ENCODE measurements around the gene GAL3ST1. TPM values are rescaled to one million over a fixed set of nuclear protein-coding genes. Genes with fewer than 3 reads are reported as not detected.

The GAL3ST1 gene
- total and polyA plus RNA-seq, 2 experiments from 2014 or later = 11.4 to 17.1 TPM

DNA sequence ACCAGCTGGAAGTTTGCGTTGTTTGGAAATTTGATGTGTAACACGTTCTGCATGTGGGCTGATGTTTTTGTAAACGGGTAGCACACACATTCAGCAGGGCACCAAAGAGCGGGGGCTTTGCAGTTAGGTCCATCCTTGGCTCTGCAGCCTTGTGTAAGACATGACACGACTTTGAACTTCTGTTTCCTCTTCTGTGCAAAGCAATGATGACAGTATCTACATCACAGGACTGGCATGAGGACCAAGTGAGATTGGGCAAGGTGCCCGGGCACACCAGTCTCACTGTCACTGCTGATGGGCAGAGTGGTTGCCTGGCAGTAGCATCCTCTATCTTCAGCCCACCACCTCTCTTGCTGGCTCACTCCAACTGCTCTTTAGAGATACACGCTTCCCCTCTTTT lies 35.8 kb upstream of the GAL3ST1 start:
- Histone ChIP-seq H2AFZ (no peak overlapping the region), H3K27me3 (no peaks in the 10 kb centered on the region), H3K9me3 (ENCODE audit: low read depth) (no peaks in the 10 kb centered on the region), H3K9me2 (replicated peaks; ENCODE audit: insufficient read depth) (no peaks in the 10 kb centered on the region), H3K4me3 (no peak overlapping the region), H3K4me2 (no peak overlapping the region), H4K20me1 (ENCODE audit: insufficient read depth, poor library complexity, severe bottlenecking) (no peaks in the 10 kb centered on the region), H3K4me1 (ENCODE audit: insufficient read depth) (peaks cover 39% of the 10 kb centered on the region), H3K27ac (no peak overlapping the region), H3K79me2 (peaks cover 3% of the 10 kb centered on the region), H3K36me3 (replicated peaks; ENCODE audit: insufficient read depth, low read depth) (no peaks in the 10 kb centered on the region)
- WGBS (ENCODE audit: low lambda C conversion rate, missing lambda C conversion rate) = 86% methylated on average over 7 of the region's 7 CpGs
- TF ChIP-seq, protein P1, sequence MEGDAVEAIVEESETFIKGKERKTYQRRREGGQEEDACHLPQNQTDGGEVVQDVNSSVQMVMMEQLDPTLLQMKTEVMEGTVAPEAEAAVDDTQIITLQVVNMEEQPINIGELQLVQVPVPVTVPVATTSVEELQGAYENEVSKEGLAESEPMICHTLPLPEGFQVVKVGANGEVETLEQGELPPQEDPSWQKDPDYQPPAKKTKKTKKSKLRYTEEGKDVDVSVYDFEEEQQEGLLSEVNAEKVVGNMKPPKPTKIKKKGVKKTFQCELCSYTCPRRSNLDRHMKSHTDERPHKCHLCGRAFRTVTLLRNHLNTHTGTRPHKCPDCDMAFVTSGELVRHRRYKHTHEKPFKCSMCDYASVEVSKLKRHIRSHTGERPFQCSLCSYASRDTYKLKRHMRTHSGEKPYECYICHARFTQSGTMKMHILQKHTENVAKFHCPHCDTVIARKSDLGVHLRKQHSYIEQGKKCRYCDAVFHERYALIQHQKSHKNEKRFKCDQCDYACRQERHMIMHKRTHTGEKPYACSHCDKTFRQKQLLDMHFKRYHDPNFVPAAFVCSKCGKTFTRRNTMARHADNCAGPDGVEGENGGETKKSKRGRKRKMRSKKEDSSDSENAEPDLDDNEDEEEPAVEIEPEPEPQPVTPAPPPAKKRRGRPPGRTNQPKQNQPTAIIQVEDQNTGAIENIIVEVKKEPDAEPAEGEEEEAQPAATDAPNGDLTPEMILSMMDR (IDR thresholded peaks at IDR 0.05; ENCODE audit: poor library complexity) = no peak
- TF ChIP-seq EZH2 (IDR thresholded peaks at IDR 0.05; ENCODE audit: borderline replicate concordance) (no peak), EZH2phosphoT487 (IDR thresholded peaks at IDR 0.05; ENCODE audit: low read depth, severe bottlenecking, unreplicated experiment) (no peak)
- DNase-seq (ENCODE audit: low spot score) = no peak

DNA sequence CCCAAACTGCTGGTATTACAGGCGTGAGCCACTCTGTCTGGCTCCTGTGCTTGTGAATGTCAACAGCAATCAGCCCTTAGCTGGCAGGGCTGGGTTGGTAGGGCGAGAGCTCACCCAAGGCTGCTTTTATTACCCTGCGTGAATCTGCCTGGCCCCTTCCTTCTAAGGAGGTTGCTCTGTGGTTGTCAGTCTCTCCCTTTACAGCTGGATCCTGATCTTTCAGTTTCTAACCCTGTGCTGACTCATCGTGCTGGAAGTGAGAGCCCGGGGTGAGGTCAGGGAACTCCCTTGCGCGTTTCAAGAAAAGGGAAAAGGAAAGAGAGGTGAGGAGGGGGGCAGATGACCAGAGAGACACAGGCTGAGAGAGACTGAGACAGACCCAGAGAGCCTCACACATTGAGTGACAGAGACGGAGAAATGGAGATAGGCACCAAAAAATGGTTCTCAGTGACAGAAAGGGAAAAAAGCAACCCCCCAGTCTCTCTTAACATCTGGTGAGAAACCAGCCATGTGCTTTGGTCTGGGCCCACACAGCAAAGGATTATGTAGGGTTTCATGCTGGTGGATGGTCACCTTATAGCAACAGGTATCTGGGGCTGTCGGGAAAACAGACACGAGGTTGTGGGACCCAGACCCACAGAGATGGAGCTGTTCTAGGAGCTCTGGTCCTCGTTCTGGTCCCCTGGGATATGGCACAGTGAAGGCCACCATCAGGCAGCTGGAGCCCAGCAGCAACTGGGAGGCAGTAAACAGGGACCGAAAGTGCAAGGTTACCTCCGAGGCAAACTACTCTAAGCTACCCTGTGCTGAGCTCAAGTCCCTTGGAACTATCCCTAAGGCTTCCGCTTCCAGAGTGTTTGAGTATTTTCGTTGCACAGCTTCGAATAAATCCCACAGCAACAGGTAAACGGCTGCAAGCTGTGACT lies 35.1 kb upstream of the GAL3ST1 start:
- peak; percentile 85 for DNase-seq (ENCODE audit: low spot score)

DNA sequence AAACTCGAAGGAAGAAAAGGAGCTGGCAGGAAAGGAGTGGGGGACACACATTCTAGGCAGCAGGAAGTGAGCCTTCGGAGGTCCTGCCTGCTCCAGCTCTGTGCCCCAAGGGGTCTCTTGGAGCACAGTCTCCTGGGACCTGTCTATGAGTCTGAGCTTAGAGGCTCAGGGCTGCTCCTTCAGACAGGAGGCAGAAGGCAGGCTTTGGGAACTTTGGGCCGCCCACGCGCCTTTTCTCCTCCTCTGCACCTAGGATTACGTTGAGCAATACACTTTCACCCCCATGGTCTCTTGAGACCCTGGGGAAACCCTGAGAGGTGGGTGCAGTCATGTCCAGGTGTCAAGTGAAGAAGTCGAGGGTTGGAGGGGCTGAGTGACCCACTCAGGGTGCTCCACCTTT lies 33.5 kb upstream of the GAL3ST1 start:
- no peaks in the 10 kb centered on the region for H3K9me2 ChIP-seq (replicated peaks; ENCODE audit: insufficient read depth)
- TF ChIP-seq EZH2phosphoT487 (IDR thresholded peaks at IDR 0.05; ENCODE audit: low read depth, severe bottlenecking, unreplicated experiment) (no peak), EZH2 (IDR thresholded peaks at IDR 0.05; ENCODE audit: borderline replicate concordance) (no peak)
- TF ChIP-seq, protein P1 (IDR thresholded peaks at IDR 0.05; ENCODE audit: poor library complexity) = no peak
- no peaks in the 10 kb centered on the region for H3K9me3 ChIP-seq (ENCODE audit: low read depth)
- peaks cover 39% of the 10 kb centered on the region for H3K4me1 ChIP-seq (ENCODE audit: insufficient read depth)
- peaks cover 3% of the 10 kb centered on the region for H3K79me2 ChIP-seq
- H3K4me3 ChIP-seq = no peak overlapping the region
- 86% methylated on average over 7 of the region's 7 CpGs for WGBS (ENCODE audit: low lambda C conversion rate, missing lambda C conversion rate)
- no peaks in the 10 kb centered on the region for H4K20me1 ChIP-seq (ENCODE audit: insufficient read depth, poor library complexity, severe bottlenecking)
- H3K27me3 ChIP-seq = no peaks in the 10 kb centered on the region
- H3K4me2 ChIP-seq = peak overlapping the region; percentile 97
- H3K36me3 ChIP-seq (replicated peaks; ENCODE audit: insufficient read depth, low read depth) = no peaks in the 10 kb centered on the region
- H2AFZ ChIP-seq = no peak overlapping the region
- H3K27ac ChIP-seq = peak overlapping the region; percentile 97
- DNase-seq (ENCODE audit: low spot score) = no peak

More for the DNA sequence above, 35.1 kb upstream of the GAL3ST1 start:
- H3K4me1 ChIP-seq (ENCODE audit: insufficient read depth) = peaks cover 39% of the 10 kb centered on the region
- H3K9me3 ChIP-seq (ENCODE audit: low read depth) = no peaks in the 10 kb centered on the region
- no peaks in the 10 kb centered on the region for H4K20me1 ChIP-seq (ENCODE audit: insufficient read depth, poor library complexity, severe bottlenecking)
- H3K27ac ChIP-seq = peak overlapping the region; percentile 97
- 58% methylated on average over 17 of the region's 17 CpGs for WGBS (ENCODE audit: low lambda C conversion rate, missing lambda C conversion rate)
- no peaks in the 10 kb centered on the region for H3K27me3 ChIP-seq
- peak overlapping the region; percentile 97 for H3K4me2 ChIP-seq
- no peak overlapping the region for H2AFZ ChIP-seq
- no peak overlapping the region for H3K4me3 ChIP-seq
- H3K9me2 ChIP-seq (replicated peaks; ENCODE audit: insufficient read depth) = no peaks in the 10 kb centered on the region
- no peaks in the 10 kb centered on the region for H3K36me3 ChIP-seq (replicated peaks; ENCODE audit: insufficient read depth, low read depth)
- peaks cover 3% of the 10 kb centered on the region for H3K79me2 ChIP-seq
- TF ChIP-seq, protein P1 (IDR thresholded peaks at IDR 0.05; ENCODE audit: poor library complexity) = no peak
- no peak for TF ChIP-seq EZH2phosphoT487 (IDR thresholded peaks at IDR 0.05; ENCODE audit: low read depth, severe bottlenecking, unreplicated experiment)
- no peak for TF ChIP-seq EZH2 (IDR thresholded peaks at IDR 0.05; ENCODE audit: borderline replicate concordance)
